ENCODE results near the gene MOBP.
"Not testable (repeated sequence)": the region's sequence is repeated elsewhere in the genome, so short reads cannot be mapped to it uniquely, and the experiment has no call there.

The MOBP gene

GRCh38 chr3:39453134-39453533, 14.3 kb upstream of the MOBP start:
- no peak for DNase-seq

DNA sequence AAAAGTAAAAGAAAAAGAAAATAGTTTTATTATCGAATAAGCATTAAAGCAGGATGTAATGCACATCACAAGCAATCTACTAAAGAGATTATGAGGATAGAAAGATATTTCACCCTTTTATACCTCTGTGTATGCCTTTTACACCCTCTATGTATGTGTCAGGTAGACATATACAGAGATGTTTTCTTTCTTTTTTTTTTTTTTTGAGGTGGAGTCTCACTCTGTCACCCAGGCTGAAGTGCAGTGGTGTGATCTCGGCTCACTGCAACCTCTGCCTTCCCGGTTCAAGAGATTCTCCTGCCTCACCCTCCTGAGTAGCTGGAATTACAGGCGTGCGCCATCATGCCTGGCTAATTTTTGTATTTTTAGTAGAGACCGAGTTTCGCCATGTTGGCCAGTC, 13.6 kb upstream of the MOBP start:
- DNase-seq: not testable (repeated sequence)

DNA sequence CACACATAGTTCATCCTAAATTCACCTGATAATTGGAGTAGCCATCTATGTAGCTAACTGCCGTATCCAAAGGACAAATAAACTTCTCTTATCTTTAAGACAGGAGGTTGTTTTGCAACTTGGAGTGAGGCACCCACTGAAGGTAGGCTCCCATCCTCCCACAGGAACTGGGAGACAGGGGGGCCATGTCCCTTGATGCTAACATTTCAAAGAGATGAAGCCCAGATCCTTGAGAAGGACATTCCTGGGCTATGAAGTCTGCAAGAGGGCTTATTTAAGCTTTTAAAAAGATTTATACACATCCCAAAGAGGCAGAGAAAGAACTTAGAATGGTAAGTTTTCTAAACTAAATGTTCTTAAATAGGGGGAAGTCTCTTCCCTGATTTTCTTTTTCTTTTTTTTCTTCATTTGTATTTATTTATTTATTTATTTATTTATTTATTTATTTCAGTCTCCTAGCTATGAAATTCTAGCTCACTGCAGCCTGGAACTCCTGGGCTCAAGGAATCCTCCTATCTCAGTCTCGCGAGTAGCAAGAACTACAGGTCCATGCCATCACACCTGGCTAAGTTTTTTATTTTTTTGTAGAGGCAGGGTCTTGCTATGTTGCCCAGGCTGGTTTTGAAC, 12.8 kb upstream of the MOBP start:
- no peak for DNase-seq

GRCh38 chr3:39456159-39456558, 11.3 kb upstream of the MOBP start:
- DNase-seq: no peak

DNA sequence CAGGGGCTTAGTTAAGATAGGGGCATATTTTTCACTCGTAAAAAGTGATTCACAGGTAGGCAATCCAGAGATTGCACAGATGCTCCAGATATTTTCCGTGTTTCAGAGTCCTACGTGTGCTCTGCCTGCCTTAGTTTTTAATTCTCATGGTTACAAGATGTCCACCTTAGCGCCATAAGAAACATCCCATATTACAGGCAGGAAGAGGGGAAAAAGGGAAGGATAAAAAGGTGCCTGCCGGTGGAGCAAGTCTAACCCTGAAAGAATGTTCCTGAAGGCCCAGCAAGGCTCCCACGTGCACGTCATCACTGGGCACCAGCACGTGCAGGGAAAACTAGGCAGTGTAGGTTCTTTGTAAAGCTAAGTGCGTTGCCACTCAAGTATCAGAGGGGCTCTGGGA, 10.1 kb upstream of the MOBP start:
- no peak for DNase-seq

GRCh38 chr3:39458579-39458978, 8.9 kb upstream of the MOBP start:
- DNase-seq: not testable (repeated sequence)

DNA sequence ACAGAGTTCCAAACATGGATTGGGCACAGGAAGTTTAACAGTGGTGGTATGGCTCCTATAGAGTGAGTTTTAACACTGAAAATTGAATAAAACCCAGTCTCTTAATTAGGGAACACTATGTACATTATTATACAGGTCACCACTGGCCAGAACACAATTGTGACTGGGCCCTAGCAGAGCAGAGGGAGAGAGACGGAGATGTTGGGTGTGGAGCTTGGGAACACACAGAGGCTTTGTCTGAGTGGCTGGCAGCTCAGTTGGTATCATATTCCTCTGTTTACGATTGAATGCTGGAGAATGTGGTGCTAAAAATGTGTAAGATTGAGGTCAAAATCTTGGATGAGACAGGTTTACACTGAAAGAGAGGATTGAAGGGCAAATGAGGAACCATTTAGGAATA, 6.8 kb upstream of the MOBP start:
- no peak for DNase-seq

- no peak for DNase-seq
Measured at GRCh38 chr3:39463269-39463668, 4.2 kb upstream of the MOBP start.

DNA sequence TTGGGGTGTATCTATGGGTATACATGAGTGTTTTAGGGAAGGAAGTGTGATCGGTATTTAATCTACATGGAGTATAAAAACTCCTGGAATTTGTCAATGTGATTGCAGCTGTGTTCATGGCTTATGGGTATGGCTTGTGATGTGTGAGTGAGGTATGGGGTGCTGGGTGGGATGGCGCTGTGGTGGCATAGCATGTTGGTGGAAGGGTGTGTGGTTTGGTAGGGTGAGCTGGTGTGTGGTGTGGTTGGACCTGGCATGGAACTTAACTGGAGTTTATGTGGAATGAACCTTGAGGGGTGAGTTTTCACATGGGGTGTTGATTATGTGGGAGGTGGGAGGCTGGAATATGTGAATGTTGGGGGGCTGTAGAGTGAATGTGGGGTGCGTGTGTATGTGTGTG, 492 bp upstream of the MOBP start:
- no peak for DNase-seq

DNA sequence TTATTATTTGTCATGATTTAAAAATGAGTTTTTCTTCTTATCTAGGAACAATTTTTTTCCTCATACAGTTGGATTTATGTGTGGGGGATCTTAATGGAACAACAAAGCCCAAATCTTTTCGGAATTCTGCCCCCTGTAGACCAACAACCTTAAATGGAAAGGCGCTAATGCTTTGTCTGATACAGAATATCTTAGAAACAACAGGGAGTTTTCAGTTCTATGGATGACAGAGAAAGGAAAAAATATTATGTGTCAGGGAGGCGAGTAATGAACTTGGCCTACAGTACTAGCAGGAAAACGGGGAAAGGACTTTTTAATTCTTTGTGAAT, 592 bp downstream of the MOBP start:
- no peak for DNase-seq

GRCh38 chr3:39469258-39469657, 1.8 kb downstream of the MOBP start:
- no peak for DNase-seq

- DNase-seq: no peak
Measured at GRCh38 chr3:39469945-39470344, 2.5 kb downstream of the MOBP start.

GRCh38 chr3:39471652-39472051, 4.2 kb downstream of the MOBP start:
- DNase-seq: no peak

GRCh38 chr3:39473452-39474125, 6.1 kb downstream of the MOBP start:
- DNase-seq: no peak

GRCh38 chr3:39474126-39474515, 6.6 kb downstream of the MOBP start:
- no peak for DNase-seq

GRCh38 chr3:39476783-39477182, 9.3 kb downstream of the MOBP start:
- DNase-seq: no peak

GRCh38 chr3:39478226-39478625, 10.7 kb downstream of the MOBP start:
- no peak for DNase-seq

DNA sequence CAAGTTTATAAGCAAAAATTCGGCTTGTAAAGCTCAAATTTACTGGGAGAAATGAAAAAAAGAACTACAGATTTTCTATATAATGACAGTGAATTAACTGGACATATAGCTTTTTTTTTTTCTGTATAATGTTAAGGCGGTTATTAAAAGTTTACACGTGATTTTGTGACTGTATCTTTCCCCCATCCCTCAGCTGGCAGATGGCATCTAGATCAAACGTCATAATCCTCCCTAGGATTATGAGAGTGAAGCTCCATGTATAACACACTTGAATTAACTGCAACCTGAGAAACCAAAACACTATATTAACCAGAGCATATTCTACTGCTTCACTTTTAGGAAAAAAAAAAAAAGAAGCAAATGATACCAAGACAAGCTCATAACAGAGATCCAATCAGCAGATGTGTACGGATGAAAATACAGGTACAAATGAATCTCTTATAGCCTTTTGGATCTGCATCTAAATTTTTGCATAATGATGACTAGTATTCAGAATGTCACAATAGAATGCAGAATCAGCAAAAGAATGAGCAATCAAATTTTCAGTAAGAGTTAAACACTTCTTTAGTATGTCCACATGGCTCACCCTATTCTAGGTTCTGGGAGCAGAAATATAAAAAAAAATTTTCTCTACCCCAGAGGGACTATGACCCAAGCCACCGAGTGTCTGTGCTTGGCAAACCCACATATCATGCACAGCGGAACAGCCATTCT, 12.4 kb downstream of the MOBP start:
- DNase-seq: no peak

DNA sequence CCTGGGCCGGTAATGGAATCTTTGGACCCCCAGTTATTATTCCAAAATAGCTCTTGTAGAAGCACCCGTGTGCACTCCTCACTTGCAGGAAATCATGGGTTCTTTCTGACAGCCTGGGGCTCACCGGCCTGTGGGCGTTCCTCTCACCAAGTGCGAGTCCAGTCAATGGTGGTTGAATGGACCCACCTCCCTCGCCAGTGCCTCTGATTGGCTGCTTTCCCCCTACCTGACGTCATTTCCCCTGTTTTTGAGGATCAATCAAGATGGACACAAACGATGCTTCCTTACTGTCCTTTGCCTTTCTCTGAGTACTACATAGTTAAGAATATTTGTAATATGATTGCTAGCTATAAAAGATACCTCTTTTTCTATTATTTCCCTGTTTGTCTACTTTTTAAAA, 18.1 kb downstream of the MOBP start:
- DNase-seq: no peak

GRCh38 chr3:39491014-39491413, 23.5 kb downstream of the MOBP start:
- no peak for DNase-seq

GRCh38 chr3:39491733-39492350, 24.4 kb downstream of the MOBP start:
- no peak for DNase-seq

DNA sequence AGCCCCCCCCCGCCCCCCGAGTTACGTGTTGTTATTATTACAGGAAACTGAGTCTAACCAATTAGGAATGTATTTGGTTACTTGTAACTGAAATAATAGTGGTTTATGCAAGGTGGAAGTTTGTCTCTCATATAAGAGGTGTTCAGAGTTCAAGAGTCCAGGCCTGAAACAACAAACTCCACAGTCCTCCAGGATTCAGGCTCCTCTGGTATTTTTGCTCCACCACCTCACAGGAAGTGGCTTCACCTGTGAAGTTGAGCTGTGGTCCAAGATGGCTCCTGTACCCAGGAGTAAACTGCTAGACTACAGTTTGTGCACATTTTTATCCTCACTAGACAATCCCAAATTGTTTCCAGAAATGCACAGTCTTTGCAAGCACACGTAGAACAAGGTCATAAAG, 27.3 kb downstream of the MOBP start:
- DNase-seq: no peak

GRCh38 chr3:39497753-39498152, 30.3 kb downstream of the MOBP start:
- DNase-seq: no peak

DNA sequence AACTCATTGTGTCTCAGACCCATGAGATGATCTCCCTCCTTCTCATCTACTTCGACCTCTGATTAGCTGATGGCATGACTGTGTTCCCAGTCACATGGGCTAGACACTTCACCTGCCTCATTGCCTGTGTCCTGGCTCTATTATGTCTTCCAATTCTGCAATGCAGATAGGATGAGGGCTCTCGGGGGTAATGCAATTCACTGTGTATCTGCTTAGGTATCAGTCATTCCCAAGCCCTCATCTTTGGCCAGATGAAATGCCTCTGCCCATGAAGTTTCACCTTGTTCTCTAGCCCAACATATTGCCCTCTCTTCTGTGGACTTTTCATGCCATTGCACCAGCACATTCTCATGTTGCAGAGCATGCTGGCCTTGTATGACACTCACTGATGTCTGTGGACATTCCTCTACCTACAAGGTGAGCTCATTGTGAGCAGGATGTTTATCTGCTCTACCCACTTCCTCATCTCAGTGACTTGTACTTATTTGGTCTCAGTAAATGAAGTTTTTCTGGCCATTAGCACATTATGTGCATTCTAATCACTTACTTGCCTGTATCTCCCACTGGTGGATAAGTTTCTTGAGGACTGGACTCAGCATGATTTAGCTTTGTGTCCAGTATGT, 32.3 kb downstream of the MOBP start:
- no peak for DNase-seq
